Neural cell (in vitro differentiated cells): ENCODE data around the gene NFXL1. TPM values are rescaled to one million over a fixed set of nuclear protein-coding genes. Genes with fewer than 3 reads are reported as not detected.

Experiments used
- H2AFZ ChIP-seq: fragments of 200-600, 300-800 bp; sonication (generic), shearing (Covaris generic); 2 replicates; pipeline ENCODE4 v1.6.0; 2014; ENCODE audit warnings: low read depth, mild to moderate bottlenecking, antibody characterized with exemption, low read length, moderate library complexity
- H3F3A ChIP-seq: fragments of 200-600 bp; shearing (Covaris generic); 2 replicates; pipeline ENCODE4 v1.6.1; 2016; ENCODE audit warnings: mild to moderate bottlenecking, moderate library complexity, mixed read lengths, antibody characterized with exemption, low read length; ENCODE audit not compliant: insufficient read depth, poor library complexity, severe bottlenecking
- H3K27ac ChIP-seq: fragments of 200-600, 300-800 bp; sonication (generic), shearing (Covaris generic); 2 replicates; pipeline ENCODE4 v1.5.1; 2014; ENCODE audit warnings: mild to moderate bottlenecking, low read length, moderate library complexity
- H3K27me3 ChIP-seq: fragments of 300-800, 200-600 bp; sonication (generic), shearing (Covaris generic); 2 replicates; pipeline ENCODE4 v1.6.0; 2014; ENCODE audit warnings: mild to moderate bottlenecking, low read depth, low read length, moderate library complexity; ENCODE audit not compliant: insufficient read depth
- H3K36me3 ChIP-seq: fragments of 300-800, 200-600 bp; sonication (generic), shearing (Covaris generic); 2 replicates; pipeline ENCODE4 v1.5.1; 2014; ENCODE audit warnings: mild to moderate bottlenecking, antibody characterized with exemption, low read length, moderate library complexity; ENCODE audit not compliant: insufficient read depth
- H3K4me2 ChIP-seq: fragments of 300-800, 200-600 bp; sonication (generic), shearing (Covaris generic); 2 replicates; pipeline ENCODE4 v1.6.0; 2014; ENCODE audit warnings: mild to moderate bottlenecking, low read length
- H3K4me3 ChIP-seq: fragments of 300-800, 200-600 bp; sonication (generic), shearing (Covaris generic); 2 replicates; pipeline ENCODE4 v1.5.1; 2014; ENCODE audit warnings: mild to moderate bottlenecking, low read length, moderate library complexity
- H3K79me2 ChIP-seq: fragments of 200-600 bp; shearing (Covaris generic); replicated peaks from 2 replicates; pipeline ENCODE4 v1.6.0; 2014; ENCODE audit warnings: mild to moderate bottlenecking, low read length, moderate library complexity; ENCODE audit not compliant: insufficient read depth
- H3K9ac ChIP-seq: fragments of 300-800, 200-600 bp; sonication (generic), shearing (Covaris generic); 2 replicates; pipeline ENCODE4 v1.6.1; 2016; ENCODE audit warnings: mild to moderate bottlenecking, low read length, mixed read lengths
- H3K9me2 ChIP-seq: fragments of 200-600 bp; shearing (Covaris generic); 2 replicates; pipeline ENCODE4 v1.6.1; 2016; ENCODE audit warnings: mild to moderate bottlenecking, low read length, mixed read lengths; ENCODE audit not compliant: insufficient read depth
- H3K9me3 ChIP-seq: fragments of 200-600, 300-800 bp; sonication (generic), shearing (Covaris generic); 2 replicates; pipeline ENCODE4 v1.6.1; 2016; ENCODE audit warnings: mild to moderate bottlenecking, mixed run types, low read length, moderate library complexity, mixed read lengths
- H4K20me1 ChIP-seq: fragments of 200-600 bp; shearing (Covaris generic); 2 replicates; pipeline ENCODE4 v1.6.1; 2016; ENCODE audit warnings: mild to moderate bottlenecking, mixed run types; ENCODE audit not compliant: insufficient read depth
- EP300 ChIP-seq: fragments of 450-650 bp; conservative IDR thresholded peaks from 2 replicates; pipeline ENCODE4 v1.6.1; 2014; ENCODE audit warnings: antibody characterized with exemption, mild to moderate bottlenecking, moderate library complexity; ENCODE audit not compliant: poor library complexity, severe bottlenecking
- EZH2 ChIP-seq: fragments of 200-600, 300-800 bp; shearing (Covaris generic), sonication (generic); IDR thresholded peaks from 2 replicates; pipeline ENCODE4 v1.6.1; 2014; ENCODE audit warnings: antibody characterized with exemption, low read length, borderline replicate concordance, mild to moderate bottlenecking; ENCODE audit not compliant: insufficient read depth, poor library complexity, severe bottlenecking
- MXI1 ChIP-seq: fragments of 450-650 bp; conservative IDR thresholded peaks from 2 replicates; pipeline ENCODE4 v1.6.1; 2014; ENCODE audit warnings: antibody characterized with exemption, mild to moderate bottlenecking; ENCODE audit not compliant: poor library complexity, severe bottlenecking
- POLR2AphosphoS5 ChIP-seq: IDR thresholded peaks from 2 replicates; pipeline ENCODE4 v1.6.1; 2012
- RAD21 ChIP-seq: fragments of 450-650 bp; conservative IDR thresholded peaks from 2 replicates; pipeline ENCODE4 v1.6.1; 2014; ENCODE audit warnings: antibody characterized with exemption, mild to moderate bottlenecking, moderate library complexity
- SMC3 ChIP-seq: fragments of 450-650 bp; conservative IDR thresholded peaks from 2 replicates; pipeline ENCODE4 v1.6.1; 2014; ENCODE audit warnings: antibody characterized with exemption, mild to moderate bottlenecking, moderate library complexity; ENCODE audit not compliant: poor library complexity
- TAF1 ChIP-seq: IDR thresholded peaks from 2 replicates; pipeline ENCODE4 v1.6.1; 2012; ENCODE audit warnings: low read depth
- polyA plus RNA-seq: library from polyadenylated mRNA; depleted of rRNA; stranded (reverse); fragments of >200 nt; gene quantifications from 2 replicates; pipeline ENCODE4 v1.2.3, GENCODE V29; 2014
- TF ChIP-seq, protein P1 (sequence below): IDR thresholded peaks from 2 replicates; pipeline ENCODE4 v1.6.1; 2012; ENCODE audit warnings: borderline replicate concordance
- TF ChIP-seq, protein P2 (sequence below): fragments of 450-650 bp; IDR thresholded peaks from 2 replicates; pipeline ENCODE4 v1.5.1; 2014; ENCODE audit warnings: antibody characterized with exemption, mild to moderate bottlenecking, moderate library complexity; ENCODE audit not compliant: poor library complexity, severe bottlenecking

NFXL1 gene
- polyA plus RNA-seq, 1 donor from 2014 or later, result 15.8 TPM

DNA sequence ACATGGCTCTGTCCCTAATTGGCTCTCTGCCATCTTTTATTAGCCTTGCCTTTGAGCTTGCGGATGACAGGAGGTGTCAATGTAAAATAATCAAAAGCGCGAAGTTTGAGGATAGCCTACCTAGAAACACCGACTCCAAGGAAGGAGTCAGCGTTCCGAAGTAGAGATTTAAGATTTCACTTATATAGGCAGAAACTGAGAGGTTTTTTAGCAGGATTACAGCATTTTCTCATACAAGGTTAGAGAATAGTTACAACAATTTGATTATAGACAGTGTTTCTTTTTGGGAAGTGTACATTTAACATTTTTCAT, 499 bp upstream of the NFXL1 start:
- Histone ChIP-seq H2AFZ (peak overlapping the region; percentile 22), H4K20me1 (no peaks in the 10 kb centered on the region), H3K9ac (no peak overlapping the region), H3K27ac (no peak overlapping the region), H3K9me2 (no peaks in the 10 kb centered on the region), H3K4me2 (peak overlapping the region; percentile 63), H3K36me3 (no peaks in the 10 kb centered on the region), H3K4me3 (peak overlapping the region; percentile 99), H3K79me2 (peaks cover 13% of the 10 kb centered on the region), H3K27me3 (no peaks in the 10 kb centered on the region), H3K9me3 (no peaks in the 10 kb centered on the region), H3F3A (no peaks in the 10 kb centered on the region)
- no peak for TF ChIP-seq EP300
- TF ChIP-seq SMC3, result no peak
- TF ChIP-seq POLR2AphosphoS5, result no peak
- TF ChIP-seq, protein P1, sequence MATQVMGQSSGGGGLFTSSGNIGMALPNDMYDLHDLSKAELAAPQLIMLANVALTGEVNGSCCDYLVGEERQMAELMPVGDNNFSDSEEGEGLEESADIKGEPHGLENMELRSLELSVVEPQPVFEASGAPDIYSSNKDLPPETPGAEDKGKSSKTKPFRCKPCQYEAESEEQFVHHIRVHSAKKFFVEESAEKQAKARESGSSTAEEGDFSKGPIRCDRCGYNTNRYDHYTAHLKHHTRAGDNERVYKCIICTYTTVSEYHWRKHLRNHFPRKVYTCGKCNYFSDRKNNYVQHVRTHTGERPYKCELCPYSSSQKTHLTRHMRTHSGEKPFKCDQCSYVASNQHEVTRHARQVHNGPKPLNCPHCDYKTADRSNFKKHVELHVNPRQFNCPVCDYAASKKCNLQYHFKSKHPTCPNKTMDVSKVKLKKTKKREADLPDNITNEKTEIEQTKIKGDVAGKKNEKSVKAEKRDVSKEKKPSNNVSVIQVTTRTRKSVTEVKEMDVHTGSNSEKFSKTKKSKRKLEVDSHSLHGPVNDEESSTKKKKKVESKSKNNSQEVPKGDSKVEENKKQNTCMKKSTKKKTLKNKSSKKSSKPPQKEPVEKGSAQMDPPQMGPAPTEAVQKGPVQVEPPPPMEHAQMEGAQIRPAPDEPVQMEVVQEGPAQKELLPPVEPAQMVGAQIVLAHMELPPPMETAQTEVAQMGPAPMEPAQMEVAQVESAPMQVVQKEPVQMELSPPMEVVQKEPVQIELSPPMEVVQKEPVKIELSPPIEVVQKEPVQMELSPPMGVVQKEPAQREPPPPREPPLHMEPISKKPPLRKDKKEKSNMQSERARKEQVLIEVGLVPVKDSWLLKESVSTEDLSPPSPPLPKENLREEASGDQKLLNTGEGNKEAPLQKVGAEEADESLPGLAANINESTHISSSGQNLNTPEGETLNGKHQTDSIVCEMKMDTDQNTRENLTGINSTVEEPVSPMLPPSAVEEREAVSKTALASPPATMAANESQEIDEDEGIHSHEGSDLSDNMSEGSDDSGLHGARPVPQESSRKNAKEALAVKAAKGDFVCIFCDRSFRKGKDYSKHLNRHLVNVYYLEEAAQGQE, result no peak
- no peak for TF ChIP-seq RAD21
- TF ChIP-seq, protein P2, sequence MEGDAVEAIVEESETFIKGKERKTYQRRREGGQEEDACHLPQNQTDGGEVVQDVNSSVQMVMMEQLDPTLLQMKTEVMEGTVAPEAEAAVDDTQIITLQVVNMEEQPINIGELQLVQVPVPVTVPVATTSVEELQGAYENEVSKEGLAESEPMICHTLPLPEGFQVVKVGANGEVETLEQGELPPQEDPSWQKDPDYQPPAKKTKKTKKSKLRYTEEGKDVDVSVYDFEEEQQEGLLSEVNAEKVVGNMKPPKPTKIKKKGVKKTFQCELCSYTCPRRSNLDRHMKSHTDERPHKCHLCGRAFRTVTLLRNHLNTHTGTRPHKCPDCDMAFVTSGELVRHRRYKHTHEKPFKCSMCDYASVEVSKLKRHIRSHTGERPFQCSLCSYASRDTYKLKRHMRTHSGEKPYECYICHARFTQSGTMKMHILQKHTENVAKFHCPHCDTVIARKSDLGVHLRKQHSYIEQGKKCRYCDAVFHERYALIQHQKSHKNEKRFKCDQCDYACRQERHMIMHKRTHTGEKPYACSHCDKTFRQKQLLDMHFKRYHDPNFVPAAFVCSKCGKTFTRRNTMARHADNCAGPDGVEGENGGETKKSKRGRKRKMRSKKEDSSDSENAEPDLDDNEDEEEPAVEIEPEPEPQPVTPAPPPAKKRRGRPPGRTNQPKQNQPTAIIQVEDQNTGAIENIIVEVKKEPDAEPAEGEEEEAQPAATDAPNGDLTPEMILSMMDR, result no peak

DNA sequence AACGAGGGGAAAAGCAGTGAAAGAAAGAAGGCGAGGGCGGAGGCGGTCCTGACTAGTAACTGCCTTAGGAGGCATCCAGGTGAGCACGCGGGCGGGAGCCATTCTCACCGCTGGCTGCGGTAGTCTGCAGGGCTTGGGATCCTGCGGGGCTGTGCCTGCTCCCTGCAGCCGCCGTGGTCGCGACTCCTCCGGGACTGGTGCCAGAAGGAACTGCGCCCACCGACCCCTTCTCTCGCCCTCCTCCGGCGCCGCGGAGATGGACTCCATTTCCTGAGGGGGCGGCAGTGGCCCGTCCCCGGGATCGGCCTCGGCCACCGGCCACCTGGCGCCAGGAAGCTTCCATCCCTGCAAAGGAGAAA, 543 bp downstream of the NFXL1 start:
- Histone ChIP-seq H3K9ac (peak overlapping the region; percentile 90), H3K4me2 (peak overlapping the region; percentile 87), H3K4me3 (peak overlapping the region; percentile 99), H3F3A (no peaks in the 10 kb centered on the region), H3K9me3 (no peaks in the 10 kb centered on the region), H4K20me1 (no peaks in the 10 kb centered on the region), H3K79me2 (peaks cover 13% of the 10 kb centered on the region), H3K9me2 (no peaks in the 10 kb centered on the region), H2AFZ (peak overlapping the region; percentile 78), H3K27ac (peak overlapping the region; percentile 88), H3K36me3 (no peaks in the 10 kb centered on the region), H3K27me3 (no peaks in the 10 kb centered on the region)
- TF ChIP-seq SMC3, result peak; percentile 40
- no peak for TF ChIP-seq POLR2AphosphoS5
- TF ChIP-seq TAF1, result no peak
- peak; percentile 69 for TF ChIP-seq MXI1

DNA sequence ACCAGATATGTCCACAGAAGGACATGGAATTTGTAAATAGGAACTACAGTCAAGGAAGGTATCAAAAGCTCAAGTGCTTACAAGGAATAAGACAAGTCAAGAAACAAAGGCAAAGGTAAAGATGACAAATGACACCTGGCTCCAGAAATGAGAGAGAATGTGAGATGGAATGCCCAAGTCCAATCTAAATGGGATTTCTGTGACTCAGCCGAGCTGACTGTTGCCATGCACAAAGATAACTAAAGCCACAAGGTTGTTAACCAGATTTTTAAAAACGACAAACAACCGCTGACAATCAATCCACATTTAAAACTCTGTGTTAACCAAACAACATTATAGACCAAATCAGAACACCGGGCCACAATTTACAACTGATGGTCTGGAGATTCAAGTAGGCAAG, 1.1 kb downstream of the NFXL1 start:
- TF ChIP-seq TAF1, result no peak
- TF ChIP-seq MXI1, result no peak
- no peak for TF ChIP-seq EZH2
- TF ChIP-seq EP300, result no peak
- no peak for TF ChIP-seq SMC3
- TF ChIP-seq, protein P2, result no peak
- TF ChIP-seq RAD21, result no peak
- no peak for TF ChIP-seq POLR2AphosphoS5
- TF ChIP-seq, protein P1, result no peak
- peak overlapping the region; percentile 90 for H3K9ac ChIP-seq
- peak overlapping the region; percentile 78 for H2AFZ ChIP-seq
- H3K9me2 ChIP-seq, result no peaks in the 10 kb centered on the region
- peak overlapping the region; percentile 87 for H3K4me2 ChIP-seq
- H3K79me2 ChIP-seq, result peaks cover 13% of the 10 kb centered on the region
- no peaks in the 10 kb centered on the region for H3K27me3 ChIP-seq
- no peaks in the 10 kb centered on the region for H3F3A ChIP-seq
- H3K27ac ChIP-seq, result peak overlapping the region; percentile 88
- H3K36me3 ChIP-seq, result no peaks in the 10 kb centered on the region
- H4K20me1 ChIP-seq, result no peaks in the 10 kb centered on the region
- no peaks in the 10 kb centered on the region for H3K9me3 ChIP-seq
- H3K4me3 ChIP-seq, result peak overlapping the region; percentile 99
